HG02938 (cell line): ENCODE results near the gene CCDC68.
"Not testable (repeated sequence)": the region's sequence is repeated elsewhere in the genome, so short reads cannot be mapped to it uniquely, and the experiment has no call there.

Experiments
- ATAC-seq: cut with Tn5 transposase; IDR thresholded peaks from one replicate; pipeline ENCODE4 v1.9.1; 2021; ENCODE audit warnings: mild to moderate bottlenecking, moderate library complexity; ENCODE audit not compliant: unreplicated experiment

The CCDC68 gene

DNA sequence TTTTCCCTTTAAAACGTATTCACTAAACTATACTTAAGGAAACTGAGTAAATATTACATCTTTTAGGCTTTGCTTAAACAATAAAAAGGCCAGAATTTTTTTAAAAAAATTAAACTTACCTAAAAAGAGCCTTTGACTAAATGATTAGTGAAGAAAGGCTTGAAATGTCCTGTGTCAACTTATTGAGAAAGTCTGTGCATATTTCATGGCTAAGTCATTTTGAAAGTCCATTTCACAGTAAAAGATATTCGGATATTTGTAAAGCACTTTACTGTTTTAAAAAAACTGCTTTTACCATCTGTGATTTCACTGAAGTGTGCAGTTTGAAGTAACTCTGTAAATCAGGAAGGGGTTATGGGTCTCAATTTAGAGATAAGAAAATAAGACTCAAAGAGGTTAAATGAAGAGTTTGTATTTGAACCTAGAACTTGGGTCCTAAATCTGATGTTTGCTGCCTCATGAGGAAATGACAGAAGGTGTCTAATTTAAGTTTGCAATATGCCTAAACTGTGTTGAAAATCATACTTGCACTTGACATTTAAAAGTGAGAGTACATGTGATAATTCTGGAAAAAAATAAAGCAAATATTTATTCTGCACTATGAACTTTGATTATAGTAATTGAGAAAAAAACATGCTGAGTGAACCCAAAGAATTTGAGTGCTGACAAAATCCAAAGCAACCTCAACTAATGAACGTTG lies 80.5 kb downstream of the CCDC68 start:
- no peak for ATAC-seq

DNA sequence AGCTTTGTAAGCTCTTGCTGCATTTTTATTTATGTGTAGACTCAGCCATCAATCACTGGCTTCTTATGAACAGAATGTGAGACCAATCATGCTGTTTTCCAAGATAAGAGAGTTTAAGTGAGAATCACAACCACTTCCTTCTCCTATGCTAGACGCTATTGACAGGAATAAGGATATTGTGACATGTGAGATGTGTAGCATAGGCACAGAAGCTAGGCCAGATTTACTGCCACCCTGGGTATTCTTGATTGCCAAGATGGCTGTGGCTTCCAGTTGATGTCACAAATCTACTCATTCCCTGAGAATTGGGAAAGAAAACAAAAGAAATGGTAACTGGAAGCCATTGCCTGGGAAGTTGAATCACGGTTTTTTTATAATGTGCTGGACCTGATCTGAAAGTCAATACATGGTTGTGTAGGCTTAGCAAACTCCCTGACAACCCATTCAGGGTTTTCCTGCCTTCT lies 81.1 kb downstream of the CCDC68 start:
- no peak for ATAC-seq

DNA sequence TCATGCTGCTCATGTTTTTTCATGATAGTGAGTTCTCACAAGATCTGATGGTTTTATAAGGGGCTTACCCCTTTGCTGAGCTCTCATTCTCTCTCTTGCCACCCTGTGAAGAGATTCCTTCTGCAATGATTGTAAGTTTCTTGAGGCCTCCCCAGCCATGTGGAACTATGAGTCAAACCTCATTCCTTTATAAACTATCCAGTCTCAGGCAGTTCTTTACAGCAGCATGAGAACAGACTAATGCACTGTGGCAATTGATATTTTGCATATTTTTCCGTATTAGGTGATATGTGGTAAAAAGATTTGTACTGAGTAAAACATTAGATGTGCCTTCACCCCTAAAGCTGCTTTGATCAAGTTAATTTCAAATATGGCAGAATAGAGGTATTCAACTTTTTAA lies 82.2 kb downstream of the CCDC68 start:
- ATAC-seq, result no peak

DNA sequence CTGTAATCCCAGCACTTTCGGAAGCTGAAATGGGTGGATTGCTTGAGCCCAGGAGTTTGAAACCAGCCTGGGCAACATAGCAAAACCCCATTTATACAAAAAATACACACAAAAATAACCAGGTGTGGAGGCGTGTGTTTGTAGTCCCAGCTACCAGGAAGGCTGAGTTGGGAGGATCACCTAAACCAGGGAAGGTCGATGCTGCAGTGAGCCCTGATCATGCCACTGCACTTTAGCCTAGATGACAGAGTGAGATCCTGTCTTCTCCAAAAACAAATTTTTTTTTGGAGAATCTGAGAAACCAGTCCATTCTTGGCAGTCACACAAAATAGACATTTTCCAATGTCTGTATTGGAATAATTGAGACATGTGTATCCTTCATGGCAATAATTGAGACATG lies 84.2 kb downstream of the CCDC68 start:
- no peak for ATAC-seq

DNA sequence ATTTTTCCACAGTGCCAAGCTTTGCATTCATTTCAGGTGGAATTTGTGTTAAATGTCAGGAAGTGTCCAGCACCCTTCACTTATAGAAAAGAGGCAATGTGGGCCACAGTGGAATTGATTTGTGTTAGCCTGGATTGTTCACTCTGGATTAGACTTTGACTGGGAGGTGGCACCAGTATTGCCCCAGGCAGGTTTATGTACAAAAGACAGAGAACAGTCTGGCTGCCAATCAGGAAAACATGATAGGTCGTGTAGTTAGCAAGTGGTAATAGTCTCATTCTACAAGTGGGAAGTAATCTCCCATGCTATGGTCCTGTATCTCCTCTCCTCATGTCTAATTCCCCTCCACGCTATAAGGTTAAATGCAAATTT lies 85.4 kb downstream of the CCDC68 start:
- ATAC-seq, result no peak

DNA sequence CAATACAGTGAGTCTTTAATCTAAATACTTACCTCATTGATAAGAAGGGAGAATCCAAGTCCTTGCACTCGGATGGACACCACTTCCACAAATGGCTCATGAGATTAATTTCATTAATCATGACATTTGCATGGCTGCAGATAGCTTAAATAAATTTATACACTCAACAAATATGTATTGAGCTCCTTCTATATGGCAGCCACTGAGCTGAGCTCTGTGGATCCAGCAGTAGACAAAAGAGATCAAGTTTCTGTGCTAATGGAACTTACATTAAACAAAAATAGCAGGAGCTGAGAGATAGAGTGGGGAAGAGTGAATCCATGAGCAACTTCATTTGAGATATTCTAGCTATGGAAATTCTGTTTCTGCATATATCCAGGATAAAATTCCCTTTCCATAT lies 86.6 kb downstream of the CCDC68 start:
- no peak for ATAC-seq

DNA sequence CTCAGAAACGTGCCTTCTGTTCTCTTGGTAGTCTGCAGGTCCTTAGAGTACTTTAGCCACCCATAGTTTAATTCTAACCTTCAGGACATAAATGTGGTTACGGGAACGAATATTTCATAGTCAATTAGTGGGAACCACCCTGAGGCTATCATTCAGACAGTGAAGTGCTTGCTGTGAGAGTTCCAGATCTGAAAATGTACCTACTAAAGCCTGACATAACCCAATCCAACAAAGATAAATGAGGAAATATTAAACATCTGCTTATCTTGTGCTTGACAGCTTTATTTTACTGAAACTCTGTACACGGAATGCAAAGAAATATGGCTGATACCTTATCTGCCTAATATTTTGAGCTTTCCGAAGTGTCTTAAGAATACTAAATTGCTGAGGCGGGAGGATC lies 88.0 kb downstream of the CCDC68 start:
- no peak for ATAC-seq

DNA sequence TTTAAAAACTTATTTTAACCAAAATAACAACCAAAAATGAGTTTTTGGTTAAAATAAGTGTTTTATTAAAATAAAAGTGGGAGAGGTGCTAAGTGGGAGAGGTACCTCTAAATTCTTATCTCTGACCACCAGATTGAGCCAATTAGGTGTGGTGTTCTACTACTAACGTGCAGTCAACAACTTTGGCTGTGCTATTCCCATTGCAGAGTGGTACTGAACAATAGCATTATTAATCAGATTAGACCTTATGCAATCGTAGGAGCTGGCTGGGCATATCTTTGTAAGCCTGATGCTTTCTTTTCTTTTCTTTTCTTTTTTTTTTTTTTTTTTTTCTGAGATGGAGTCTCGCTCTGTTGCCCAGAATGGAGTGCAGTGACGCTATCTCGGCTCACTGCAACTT lies 92.1 kb downstream of the CCDC68 start:
- no peak for ATAC-seq

DNA sequence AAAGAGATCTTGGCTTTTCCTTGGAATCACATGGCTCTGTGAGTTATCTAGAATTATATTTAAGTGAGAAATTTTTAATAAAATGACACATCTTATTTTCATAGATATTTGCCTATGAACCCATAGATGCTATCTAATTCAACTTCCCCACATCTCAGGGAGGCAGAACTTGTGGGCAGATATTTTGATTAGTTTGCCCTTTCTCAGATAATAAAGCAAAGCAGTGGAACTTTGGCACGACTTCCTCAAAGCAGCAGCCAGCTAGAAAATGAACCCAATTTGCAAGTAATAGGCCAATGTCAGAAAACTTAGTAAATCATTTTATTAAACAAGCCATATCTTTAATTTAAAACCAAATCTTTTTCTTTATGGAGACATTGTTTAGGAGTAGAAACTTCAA lies 98.3 kb downstream of the CCDC68 start:
- ATAC-seq, result no peak

DNA sequence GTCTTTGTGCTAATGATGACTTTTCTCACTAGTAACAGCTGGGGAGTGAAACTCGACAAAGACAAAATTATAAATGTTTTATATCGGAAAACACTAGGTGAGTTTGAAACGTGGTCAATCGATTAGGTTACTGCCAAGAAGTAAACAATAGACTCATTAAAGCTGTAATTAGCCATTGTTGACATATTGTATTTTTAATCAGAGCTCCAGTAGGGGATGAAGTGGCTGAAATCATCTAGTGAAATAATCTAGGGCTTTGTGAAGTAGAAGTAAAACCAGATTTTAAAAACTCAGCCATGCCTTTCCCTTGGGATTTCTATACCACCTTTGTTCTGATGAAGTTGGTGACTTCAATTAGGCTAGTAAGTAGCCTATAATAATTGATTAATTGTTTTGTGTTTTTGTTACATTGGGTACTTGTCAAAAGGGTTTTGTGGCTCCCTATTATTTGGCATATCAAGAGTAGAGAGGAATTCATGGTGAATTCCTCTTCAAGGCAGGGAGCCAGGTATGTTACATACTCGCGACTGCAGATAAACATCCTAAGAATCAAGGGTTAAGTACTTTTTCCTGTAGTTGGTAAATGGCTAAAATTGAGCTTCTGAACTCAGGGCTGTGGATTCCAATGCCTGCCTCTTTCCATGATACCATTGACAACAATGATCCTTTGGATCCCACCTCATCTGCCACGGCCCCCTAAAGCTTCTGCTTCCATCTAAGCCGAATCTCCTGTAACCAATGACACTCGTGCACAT lies 99.4 kb downstream of the CCDC68 start:
- no peak for ATAC-seq

DNA sequence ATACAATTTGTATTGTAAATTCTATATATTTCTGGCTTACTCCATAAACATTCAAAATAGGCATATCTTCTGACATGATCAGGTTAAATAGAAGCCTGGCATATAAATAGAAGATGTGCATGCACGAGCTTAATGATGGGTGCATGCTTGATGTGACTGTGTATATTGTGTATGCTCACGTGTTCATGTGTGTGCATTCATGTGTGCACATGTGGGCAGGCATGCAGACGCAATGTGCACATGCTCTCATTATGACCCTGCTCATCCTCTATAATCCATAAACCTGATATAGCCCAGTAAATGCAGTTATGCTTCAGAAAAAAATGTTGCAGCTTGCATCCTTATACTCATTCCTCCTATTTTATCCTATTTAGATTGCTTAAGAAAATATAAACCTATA lies 101.8 kb downstream of the CCDC68 start:
- no peak for ATAC-seq

DNA sequence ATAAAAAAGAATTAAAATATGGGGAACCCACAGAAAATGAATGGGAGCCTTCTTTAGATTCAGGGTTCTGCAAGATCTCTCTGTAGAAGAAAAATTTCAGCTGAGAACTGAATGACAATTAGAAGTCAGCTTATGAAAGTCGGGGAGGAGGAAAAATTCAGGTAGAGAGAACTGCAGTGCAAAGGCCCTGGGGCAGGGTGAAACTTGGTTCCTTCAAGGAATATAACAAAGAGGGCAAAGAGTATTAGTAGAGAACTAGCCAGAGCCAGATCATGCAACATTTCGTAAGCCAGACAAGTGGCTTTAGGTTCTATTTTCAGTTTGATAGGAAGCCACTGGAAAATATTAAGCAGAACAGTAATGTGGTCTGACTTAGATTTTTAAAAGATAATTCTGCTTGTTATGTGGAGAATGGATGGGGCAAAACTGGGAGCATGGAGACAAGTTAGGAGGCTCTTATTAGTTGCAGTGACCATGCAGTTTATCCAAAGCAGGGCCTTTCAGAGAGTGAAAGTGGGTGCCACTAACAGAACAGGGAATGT lies 103.1 kb downstream of the CCDC68 start:
- no peak for ATAC-seq

DNA sequence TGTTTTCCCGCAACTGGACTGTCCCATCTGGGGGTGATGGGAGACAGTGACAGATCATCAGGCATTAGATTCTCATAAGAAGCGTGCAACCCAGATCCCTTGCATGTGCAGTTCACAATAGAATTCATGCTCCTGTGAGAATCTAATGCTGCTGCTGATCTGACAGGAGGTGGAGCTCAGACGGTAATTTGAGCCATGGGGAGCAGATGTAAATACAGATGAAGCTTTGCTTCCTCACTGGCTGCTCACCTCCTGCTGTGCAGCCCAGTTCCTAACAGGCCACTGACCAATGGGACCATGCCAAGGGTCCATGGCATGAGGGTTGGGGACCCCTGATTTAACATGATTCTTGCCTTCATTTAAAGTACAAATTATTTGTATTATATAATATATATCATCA lies 104.2 kb downstream of the CCDC68 start:
- not testable (repeated sequence) for ATAC-seq

DNA sequence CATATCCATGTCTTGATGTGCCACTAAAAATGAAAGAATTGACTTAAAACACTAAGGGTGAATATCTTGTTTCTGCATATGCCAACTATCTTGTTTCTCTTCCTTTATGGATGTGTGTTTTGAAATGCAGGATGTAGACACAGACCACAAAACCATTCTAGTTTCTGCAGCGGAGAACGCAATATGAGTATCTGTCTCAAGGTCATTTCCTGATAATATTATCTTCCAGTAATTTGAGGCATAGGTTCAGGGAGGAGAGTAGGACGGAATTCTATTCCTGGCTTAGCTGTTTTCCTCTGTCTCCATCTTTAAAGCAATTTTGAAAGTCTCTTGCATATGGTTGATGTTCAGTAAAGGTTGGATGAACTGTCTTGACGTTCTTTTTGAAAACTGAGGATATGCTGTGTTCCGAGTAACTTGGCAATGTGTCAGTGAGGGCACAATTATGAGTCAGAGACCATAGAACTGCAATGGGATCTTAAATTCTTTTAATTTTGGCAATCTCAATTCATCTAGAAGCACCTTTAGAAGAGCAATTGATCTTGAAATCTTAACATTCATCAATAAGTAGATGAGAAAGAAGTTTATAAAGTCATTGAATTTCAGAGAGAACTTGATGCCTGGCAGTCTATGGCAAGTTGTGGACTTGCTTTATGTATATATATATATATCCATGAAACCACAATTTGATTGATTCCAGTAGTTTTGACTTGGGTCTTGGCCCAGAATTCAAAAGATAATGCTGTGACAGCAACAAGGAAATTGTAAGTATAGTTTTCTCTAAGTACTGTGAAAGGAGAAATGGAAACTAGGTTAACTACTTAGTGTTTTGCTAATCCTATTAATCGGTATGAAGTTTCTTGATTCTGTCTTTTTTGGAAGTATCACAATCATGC lies 106.2 kb downstream of the CCDC68 start:
- ATAC-seq, result no peak
